SU-DHL-6 (cell line): ENCODE data around the gene TADA1.

Experiments used
- H2AFZ ChIP-seq: fragments of 200-600 bp; sonication (generic); 2 replicates; pipeline ENCODE4 v1.6.1; 2014; ENCODE audit warnings: low read depth, mild to moderate bottlenecking, moderate library complexity, mixed read lengths, antibody characterized with exemption, low read length; ENCODE audit not compliant: severe bottlenecking
- H3F3A ChIP-seq: fragments of 200-600 bp; shearing (Covaris generic); 2 replicates; pipeline ENCODE4 v1.6.0; 2016; ENCODE audit warnings: antibody characterized with exemption, mild to moderate bottlenecking; ENCODE audit not compliant: insufficient read depth
- H3K27ac ChIP-seq: fragments of 200-600 bp; sonication (generic); 2 replicates; pipeline ENCODE4 v1.5.1; 2016; ENCODE audit warnings: low read depth, mild to moderate bottlenecking, low read length, moderate library complexity, mixed read lengths
- H3K27me3 ChIP-seq: fragments of 200-600 bp; sonication (generic), shearing (Covaris generic); 2 replicates; pipeline ENCODE4 v1.6.0; 2014; ENCODE audit warnings: mild to moderate bottlenecking, low read length
- H3K36me3 ChIP-seq: fragments of 200-600 bp; sonication (generic); 2 replicates; pipeline ENCODE4 v1.6.1; 2014; ENCODE audit warnings: mild to moderate bottlenecking, low read length, mixed read lengths
- H3K4me2 ChIP-seq: fragments of 300-600, 200-600 bp; shearing (Covaris generic), sonication (generic); 2 replicates; pipeline ENCODE4 v1.6.0; 2014; ENCODE audit warnings: low read length, low read depth, mild to moderate bottlenecking; ENCODE audit not compliant: poor library complexity, severe bottlenecking
- H3K4me3 ChIP-seq: fragments of 200-600 bp; sonication (generic); 2 replicates; pipeline ENCODE4 v1.5.1; 2014; ENCODE audit warnings: antibody characterized with exemption, low read length, mild to moderate bottlenecking, mixed read lengths; ENCODE audit not compliant: insufficient read depth, poor library complexity, severe bottlenecking
- H3K79me2 ChIP-seq: fragments of 200-600 bp; sonication (generic); 2 replicates; pipeline ENCODE4 v1.6.1; 2014; ENCODE audit warnings: mild to moderate bottlenecking, low read length, moderate library complexity; ENCODE audit not compliant: insufficient read depth
- H3K9ac ChIP-seq: fragments of 200-600 bp; sonication (generic); 2 replicates; pipeline ENCODE4 v1.7.0; 2014; ENCODE audit warnings: mild to moderate bottlenecking, low read length
- H3K9me2 ChIP-seq: fragments of 200-600 bp; sonication (generic); replicated peaks from 2 replicates; pipeline ENCODE4 v1.6.1; 2014; ENCODE audit warnings: low read length; ENCODE audit not compliant: insufficient read depth
- H3K9me3 ChIP-seq: fragments of 200-600 bp; sonication (generic); 2 replicates; pipeline ENCODE4 v1.6.1; 2014; ENCODE audit warnings: low read length, mixed read lengths; ENCODE audit not compliant: insufficient read depth
- H4K20me1 ChIP-seq: fragments of 200-600 bp; sonication (generic); 2 replicates; pipeline ENCODE4 v1.6.1; 2014; ENCODE audit warnings: low read depth, mild to moderate bottlenecking, antibody characterized with exemption, low read length, moderate library complexity, mixed read lengths
- EZH2phosphoT487 ChIP-seq: fragments of 200-600 bp; sonication (generic), shearing (Covaris generic); conservative IDR thresholded peaks from 2 replicates; pipeline ENCODE4 v1.6.1; 2018; ENCODE audit warnings: mild to moderate bottlenecking, antibody characterized with exemption, low read length, moderate library complexity, mixed read lengths
- TF ChIP-seq, protein P1 (sequence below): fragments of 200-600 bp; sonication (generic); IDR thresholded peaks from one replicate; pipeline ENCODE4 v1.5.1; 2017; ENCODE audit warnings: antibody characterized with exemption, mild to moderate bottlenecking, low read length, moderate library complexity; ENCODE audit not compliant: insufficient read depth, poor library complexity, severe bottlenecking

TADA1 gene

GRCh38 chr1:166811691-166812090 is 64.4 kb downstream of the TADA1 start:
- TF ChIP-seq, protein P1, sequence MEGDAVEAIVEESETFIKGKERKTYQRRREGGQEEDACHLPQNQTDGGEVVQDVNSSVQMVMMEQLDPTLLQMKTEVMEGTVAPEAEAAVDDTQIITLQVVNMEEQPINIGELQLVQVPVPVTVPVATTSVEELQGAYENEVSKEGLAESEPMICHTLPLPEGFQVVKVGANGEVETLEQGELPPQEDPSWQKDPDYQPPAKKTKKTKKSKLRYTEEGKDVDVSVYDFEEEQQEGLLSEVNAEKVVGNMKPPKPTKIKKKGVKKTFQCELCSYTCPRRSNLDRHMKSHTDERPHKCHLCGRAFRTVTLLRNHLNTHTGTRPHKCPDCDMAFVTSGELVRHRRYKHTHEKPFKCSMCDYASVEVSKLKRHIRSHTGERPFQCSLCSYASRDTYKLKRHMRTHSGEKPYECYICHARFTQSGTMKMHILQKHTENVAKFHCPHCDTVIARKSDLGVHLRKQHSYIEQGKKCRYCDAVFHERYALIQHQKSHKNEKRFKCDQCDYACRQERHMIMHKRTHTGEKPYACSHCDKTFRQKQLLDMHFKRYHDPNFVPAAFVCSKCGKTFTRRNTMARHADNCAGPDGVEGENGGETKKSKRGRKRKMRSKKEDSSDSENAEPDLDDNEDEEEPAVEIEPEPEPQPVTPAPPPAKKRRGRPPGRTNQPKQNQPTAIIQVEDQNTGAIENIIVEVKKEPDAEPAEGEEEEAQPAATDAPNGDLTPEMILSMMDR: no peak
- no peak for TF ChIP-seq EZH2phosphoT487
- H3K27me3 ChIP-seq: no peaks in the 10 kb centered on the region
- no peaks in the 10 kb centered on the region for H3F3A ChIP-seq
- no peak overlapping the region for H3K9ac ChIP-seq
- no peak overlapping the region for H2AFZ ChIP-seq
- H3K9me2 ChIP-seq: no peaks in the 10 kb centered on the region
- H3K4me2 ChIP-seq: no peak overlapping the region
- no peaks in the 10 kb centered on the region for H3K36me3 ChIP-seq
- H3K27ac ChIP-seq: no peak overlapping the region
- H3K4me3 ChIP-seq: no peak overlapping the region
- peaks cover 7% of the 10 kb centered on the region; the same call in 1 of the 2 replicates for H3K9me3 ChIP-seq
- H3K79me2 ChIP-seq: no peaks in the 10 kb centered on the region
- no peaks in the 10 kb centered on the region for H4K20me1 ChIP-seq

- Histone ChIP-seq H2AFZ (no peak overlapping the region), H3K27ac (no peak overlapping the region), H3K4me2 (no peak overlapping the region), H3F3A (no peaks in the 10 kb centered on the region), H3K79me2 (no peaks in the 10 kb centered on the region), H3K27me3 (no peaks in the 10 kb centered on the region), H3K36me3 (no peaks in the 10 kb centered on the region), H3K9me3 (no peaks in the 10 kb centered on the region), H3K9ac (no peak overlapping the region), H4K20me1 (no peaks in the 10 kb centered on the region), H3K4me3 (no peak overlapping the region), H3K9me2 (no peaks in the 10 kb centered on the region)
- no peak for TF ChIP-seq EZH2phosphoT487
- TF ChIP-seq, protein P1: no peak
Observed at GRCh38 chr1:166808952-166809351, 67.1 kb downstream of the TADA1 start.
